H1 (cell line): Measurements from ENCODE around the gene SIGLEC11.

Source experiments
- BRCA1 ChIP-seq: IDR thresholded peaks from 2 replicates; pipeline ENCODE4 v1.6.1; 2012; ENCODE audit warnings: low read depth, low read length, improper control_type of control experiment
- CBX8 ChIP-seq: fragments of 300-800, 300-1000 bp; sonication (generic); IDR thresholded peaks from 2 replicates; pipeline ENCODE4 v1.7.1; 2016; ENCODE audit warnings: low read depth, low read length, borderline replicate concordance
- CHD2 ChIP-seq: IDR thresholded peaks from 2 replicates; pipeline ENCODE4 v1.6.1; 2012; ENCODE audit warnings: low read length, improper control_type of control experiment
- CTCF ChIP-seq, 3 experiments: IDR thresholded peaks; 1 replicate in 2 of 3; 2 replicates in 1 of 3; pipeline versions ENCODE4 v1.5.1 to v1.6.1; 2011; ENCODE audit warnings: low read length in 3 of 3, mild to moderate bottlenecking in 3 of 3, inconsistent platforms in 2 of 3, low read depth in 1 of 3, moderate library complexity in 1 of 3; ENCODE audit not compliant: insufficient read depth in 1 of 3; ENCODE audit errors: control extremely low read depth in 1 of 3
- EP300 ChIP-seq, 2 experiments: IDR thresholded peaks; 1 replicate in 1 of 2; 2 replicates in 1 of 2; pipeline ENCODE4 v1.6.1; 2011 to 2012; ENCODE audit warnings: low read depth in 2 of 2, low read length in 2 of 2, mild to moderate bottlenecking in 2 of 2, borderline replicate concordance in 1 of 2, inconsistent platforms in 1 of 2, moderate library complexity in 1 of 2
- JUN ChIP-seq: IDR thresholded peaks from 2 replicates; pipeline ENCODE4 v1.6.1; 2011; ENCODE audit warnings: low read depth, mild to moderate bottlenecking, improper control_type of control experiment, low read length
- MAX ChIP-seq: IDR thresholded peaks from 2 replicates; pipeline ENCODE4 v1.6.1; 2012; ENCODE audit warnings: inconsistent platforms
- POLR2A ChIP-seq, 2 experiments: IDR thresholded peaks; 1 replicate in 1 of 2; 2 replicates in 1 of 2; pipeline ENCODE4 v1.6.1; 2011; ENCODE audit warnings: low read depth in 2 of 2, low read length in 2 of 2, mild to moderate bottlenecking in 2 of 2; ENCODE audit errors: control extremely low read depth in 1 of 2
- POLR2AphosphoS5 ChIP-seq: IDR thresholded peaks from 2 replicates; pipeline ENCODE4 v1.6.1; 2011; ENCODE audit warnings: low read depth, low read length
- RBBP5 ChIP-seq: IDR thresholded peaks from 2 replicates; pipeline ENCODE4 v1.7.1; 2012; ENCODE audit warnings: low read depth, mild to moderate bottlenecking, inconsistent platforms, low read length, moderate library complexity, borderline replicate concordance
- SRF ChIP-seq: IDR thresholded peaks from 2 replicates; pipeline ENCODE4 v1.6.1; 2011; ENCODE audit warnings: mild to moderate bottlenecking, low read depth, low read length, moderate library complexity
- TEAD4 ChIP-seq: IDR thresholded peaks from 2 replicates; pipeline ENCODE4 v1.6.1; 2012; ENCODE audit warnings: low read depth, low read length, inconsistent platforms, mixed read lengths

GRCh38 chr19:49950956-49951526, 9.9 kb downstream of the SIGLEC11 start:
- TF ChIP-seq CTCF (IDR thresholded peaks at IDR 0.05; ENCODE audit: control extremely low read depth in 1 of 3, insufficient read depth in 1 of 3, low read depth in 1 of 3, low read length in 3 of 3) (no peak), POLR2AphosphoS5 (no peak), CBX8 (no peak), POLR2A (IDR thresholded peaks at IDR 0.05; ENCODE audit: control extremely low read depth in 1 of 2, low read depth in 2 of 2, low read length in 2 of 2) (no peak), BRCA1 (no peak), EP300 (IDR thresholded peaks at IDR 0.05; ENCODE audit: borderline replicate concordance in 1 of 2, low read depth in 2 of 2, low read length in 2 of 2) (no peak), TEAD4 (no peak), JUN (no peak), CHD2 (no peak), MAX (no peak), SRF (no peak), RBBP5 (no peak)
